HG03457 (cell line): Measurements from ENCODE around the gene CBX8.
"Not testable (repeated sequence)": the region's sequence is repeated elsewhere in the genome, so short reads cannot be mapped to it uniquely, and the experiment has no call there.

ENCODE experiments used
- ATAC-seq: cut with Tn5 transposase; IDR thresholded peaks from one replicate; pipeline ENCODE4 v1.9.1; 2021; ENCODE audit warnings: moderate number of reproducible peaks; ENCODE audit not compliant: unreplicated experiment

Gene CBX8

DNA sequence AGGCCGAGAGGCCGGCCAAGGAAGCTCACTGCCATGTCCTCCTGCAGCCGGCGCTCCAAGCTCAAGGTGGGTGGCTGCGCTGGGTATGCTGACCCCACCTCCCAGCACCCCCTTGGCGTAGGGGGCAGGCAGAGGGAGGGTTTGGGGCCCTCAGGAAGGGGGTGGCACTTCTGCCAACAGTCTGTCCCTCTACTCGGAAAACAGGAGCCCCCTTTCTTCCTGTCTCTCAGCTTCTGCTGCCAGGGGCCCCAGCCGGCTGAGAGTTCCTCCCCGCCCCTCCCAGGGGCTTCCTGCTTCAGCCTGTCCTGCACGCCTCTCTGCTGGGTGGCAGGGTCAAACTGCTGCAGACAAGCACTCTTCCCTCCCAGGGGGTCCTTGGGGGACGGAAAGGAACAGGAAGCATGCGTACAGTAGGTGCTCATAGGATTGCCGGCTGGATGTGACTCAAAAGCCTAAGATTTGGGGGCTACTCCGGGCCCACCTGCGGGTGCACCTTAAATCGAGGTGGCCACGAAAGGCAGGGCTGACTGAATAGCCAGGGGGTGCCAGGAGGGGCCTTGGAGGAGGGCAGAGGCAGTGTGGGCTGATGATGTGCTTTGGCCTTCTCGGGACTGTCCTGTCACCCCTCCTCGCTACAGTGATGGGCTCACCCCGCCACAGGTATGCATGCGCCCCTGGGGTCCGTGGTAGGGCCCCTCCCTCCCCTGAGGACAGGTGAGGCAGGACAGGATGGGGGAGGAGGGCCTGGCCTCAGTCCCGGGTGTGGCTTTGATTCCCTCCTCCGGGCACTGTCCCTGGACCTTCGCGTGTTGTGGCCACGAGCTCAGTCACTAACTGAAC is 14.9 kb downstream of the CBX8 start:
- no peak for ATAC-seq

DNA sequence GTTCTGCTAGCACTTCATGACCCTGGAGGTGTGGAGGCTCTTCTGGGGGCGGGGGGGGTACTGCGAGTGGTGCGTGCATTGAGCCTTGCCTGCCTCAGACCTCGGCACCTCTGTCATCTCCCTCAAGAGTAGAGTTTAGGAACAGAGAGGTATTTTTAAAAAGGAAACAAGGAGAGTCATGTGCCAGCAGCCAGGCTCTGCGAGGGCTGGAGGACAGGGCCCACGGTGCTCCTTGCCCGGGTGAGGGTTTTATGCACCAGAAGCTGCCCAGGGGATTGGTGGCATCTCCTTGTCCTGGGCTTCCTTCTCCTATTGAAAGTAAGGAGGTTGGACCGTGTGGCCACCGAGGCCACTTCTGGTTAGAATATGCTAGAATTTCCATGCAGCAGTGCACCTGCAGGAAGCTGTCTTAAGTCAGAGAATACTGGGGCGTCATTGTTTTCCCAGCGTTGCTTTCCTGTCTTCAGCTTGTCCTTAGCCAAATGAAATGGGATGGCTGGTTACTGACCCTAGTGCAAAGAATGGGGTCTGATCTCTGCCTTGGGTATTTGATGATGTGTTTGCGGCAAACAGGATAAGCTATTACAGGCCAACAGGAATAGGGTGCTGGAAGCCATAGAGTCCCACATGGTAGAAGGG is 15.7 kb downstream of the CBX8 start:
- ATAC-seq = no peak

- no peak for ATAC-seq
Observed at GRCh38 chr17:79779661-79780365, 17.1 kb downstream of the CBX8 start.

GRCh38 chr17:79779084-79779529 is 17.8 kb downstream of the CBX8 start:
- ATAC-seq = no peak

- ATAC-seq = no peak
Observed at GRCh38 chr17:79778504-79779083, 18.3 kb downstream of the CBX8 start.

DNA sequence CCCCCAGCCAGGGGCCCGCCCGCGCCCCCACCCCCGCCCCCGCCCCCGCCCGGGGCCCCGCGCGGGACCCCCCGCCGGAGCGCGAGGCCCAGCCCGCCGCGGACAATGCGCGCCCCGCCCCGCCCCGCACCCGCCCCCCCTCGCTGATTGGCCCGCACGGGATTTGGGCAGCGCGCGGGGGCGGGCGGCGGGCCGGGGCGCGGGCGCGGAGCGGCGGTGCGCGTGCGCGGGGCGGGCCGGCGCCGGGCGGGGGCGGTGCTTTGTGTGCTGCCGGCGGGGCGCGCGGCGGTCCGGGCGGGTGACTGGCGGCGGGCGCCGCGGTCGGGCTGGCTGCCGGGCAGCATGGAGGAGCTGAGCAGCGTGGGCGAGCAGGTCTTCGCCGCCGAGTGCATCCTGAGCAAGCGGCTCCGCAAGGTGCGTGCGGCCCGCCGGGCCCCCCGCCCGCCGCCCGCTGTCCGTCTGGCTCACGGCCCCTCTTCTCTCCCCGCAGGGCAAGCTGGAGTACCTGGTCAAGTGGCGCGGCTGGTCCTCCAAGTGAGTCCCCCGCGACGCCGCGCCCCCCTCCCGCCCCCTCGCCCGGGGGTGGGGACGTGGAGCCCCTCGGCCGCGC is 18.9 kb downstream of the CBX8 start, which contains the start of gene CBX2:
CBX2 (plus strand) TSS at position 255 of the 610 bp plus-strand sequence; CDS start at position 343, 88 bp downstream.
- no peak for ATAC-seq

- no peak for ATAC-seq
Observed at GRCh38 chr17:79777120-79777893, 19.6 kb downstream of the CBX8 start.

DNA sequence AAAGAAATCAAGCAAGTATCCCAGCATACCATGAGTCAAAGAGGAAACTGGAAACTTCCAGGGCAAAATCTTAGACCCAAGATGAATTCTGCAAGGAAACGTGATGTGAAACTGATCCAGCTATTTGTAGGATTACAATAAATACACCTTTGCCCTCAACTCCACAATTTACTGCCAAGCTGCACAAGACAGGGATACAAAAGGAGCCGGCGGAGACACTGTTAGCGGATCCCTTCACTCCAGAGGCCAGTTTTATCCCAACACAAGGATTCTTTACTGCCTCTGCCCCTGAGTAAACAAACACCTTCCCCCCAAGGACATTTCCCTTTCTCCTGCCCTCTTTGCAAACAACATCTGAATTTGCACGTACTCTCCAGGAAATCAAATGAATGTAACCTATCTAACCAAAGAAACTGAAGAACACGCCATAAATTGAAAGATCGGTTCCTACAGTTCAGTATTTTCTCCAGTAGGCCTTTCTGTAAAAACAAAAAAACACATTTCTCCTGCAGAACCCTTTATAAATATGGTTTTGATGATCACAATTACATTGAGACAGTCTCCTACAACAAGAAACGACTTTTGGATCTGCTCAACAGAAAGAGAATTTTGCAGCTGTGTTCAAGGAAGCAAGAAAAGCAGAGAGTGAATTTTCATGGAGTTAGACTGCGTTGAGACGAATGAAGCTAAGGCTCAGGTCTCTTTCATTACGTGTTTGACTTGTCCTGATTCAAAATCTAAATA is 20.3 kb downstream of the CBX8 start:
- no peak for ATAC-seq

DNA sequence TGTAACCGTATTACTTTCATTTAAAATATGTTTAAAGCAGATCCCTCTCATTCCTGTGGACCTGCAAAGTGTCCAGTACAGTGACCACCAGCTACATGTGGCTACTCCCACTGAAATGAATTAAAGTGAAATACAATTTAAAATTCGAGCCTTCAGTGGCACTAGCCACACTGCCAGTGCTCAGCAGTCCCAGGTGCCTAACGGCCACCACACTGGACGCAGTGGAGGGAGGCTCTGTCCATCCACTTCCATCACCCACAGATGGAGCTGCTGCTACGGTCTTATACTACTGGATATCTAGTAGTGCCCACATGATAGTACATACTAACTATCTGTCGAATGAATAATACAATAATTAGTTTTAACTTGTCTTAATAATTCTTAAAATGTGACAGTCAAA is 21.2 kb downstream of the CBX8 start:
- ATAC-seq = no peak

DNA sequence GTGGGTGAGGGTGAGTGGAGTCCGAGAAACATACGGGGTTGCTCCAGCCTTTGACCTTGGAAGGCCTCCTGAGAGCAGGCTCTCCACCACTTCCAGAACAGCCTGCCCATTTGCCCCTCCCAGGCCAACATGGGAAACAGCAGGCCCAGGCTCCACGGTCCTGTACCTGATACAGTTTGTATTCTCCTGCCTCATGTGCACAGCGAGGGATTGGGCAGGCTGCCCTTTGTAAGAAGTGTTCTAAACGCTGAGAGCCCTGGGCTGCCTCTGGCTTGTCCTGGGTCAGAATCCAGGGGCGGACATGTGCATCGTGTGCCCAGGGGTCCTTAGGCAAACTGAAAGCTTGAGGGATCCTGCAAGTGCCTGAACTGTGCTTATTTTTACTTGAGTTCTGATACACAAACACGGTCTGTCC is 22.3 kb downstream of the CBX8 start:
- ATAC-seq = no peak

- not testable (repeated sequence) for ATAC-seq
Observed at GRCh38 chr17:79772726-79773125, 24.2 kb downstream of the CBX8 start.

DNA sequence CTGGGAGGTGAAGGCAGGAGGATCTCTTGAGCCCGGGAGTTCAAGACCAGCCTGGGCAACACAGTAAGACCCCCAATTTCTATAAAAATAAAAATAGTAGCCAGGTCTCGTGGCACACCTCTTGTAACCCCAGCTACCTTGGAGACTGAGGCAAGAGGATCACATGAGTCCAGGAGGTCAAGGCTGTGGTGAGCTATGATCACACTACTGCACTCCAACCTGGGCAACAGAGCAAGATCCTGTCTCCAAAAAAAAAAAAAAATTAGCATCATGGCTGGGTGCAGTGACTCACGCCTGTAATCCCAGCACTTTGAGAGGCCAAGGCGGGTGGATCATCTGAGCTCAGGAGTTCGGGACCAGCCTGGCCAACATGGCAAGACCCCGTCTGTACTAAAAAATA is 25.6 kb downstream of the CBX8 start:
- no peak for ATAC-seq

DNA sequence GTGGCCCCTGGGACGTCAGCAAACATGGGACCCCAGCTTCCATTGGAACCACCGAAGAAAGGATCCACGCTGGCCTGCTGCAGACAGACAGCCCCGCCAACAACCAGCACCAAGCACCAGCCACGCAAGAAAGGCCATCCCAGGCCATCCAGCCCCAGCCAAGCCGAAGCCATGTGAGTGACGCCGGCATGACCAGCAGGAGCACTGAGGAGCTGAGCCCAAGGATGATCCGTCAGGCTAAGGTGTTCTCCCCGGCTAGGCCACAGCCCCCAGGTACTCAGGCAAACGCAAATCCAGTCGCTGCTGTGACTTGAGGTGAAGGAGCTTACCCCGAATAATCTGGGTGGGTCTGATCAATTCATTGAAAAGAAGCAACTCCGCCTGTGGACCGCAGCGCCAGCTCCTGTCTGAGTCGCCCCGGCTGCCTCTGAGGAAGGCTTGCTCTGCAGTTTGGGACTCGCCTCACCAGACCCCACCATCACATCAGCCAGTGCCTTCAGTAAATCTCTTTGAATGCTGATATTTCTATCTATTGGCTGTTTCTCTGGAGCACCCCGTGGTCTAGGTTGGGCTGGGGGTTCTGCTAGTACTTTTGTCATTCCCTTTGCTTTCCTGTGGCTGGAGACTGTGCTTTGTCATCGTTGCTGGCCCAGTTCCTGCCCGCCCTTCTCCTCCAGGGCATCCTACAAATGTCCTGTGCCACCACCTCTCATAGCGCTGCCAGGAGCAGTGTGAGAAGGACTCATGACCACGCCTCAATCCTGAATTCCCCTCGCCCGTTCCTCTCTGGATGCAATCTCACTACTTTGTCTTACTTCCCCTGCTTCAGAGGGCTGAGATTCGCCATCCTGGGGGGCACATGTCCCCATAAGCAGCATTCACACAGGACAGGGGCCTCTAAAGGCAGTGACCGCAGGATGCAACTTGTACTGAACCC is 27.0 kb downstream of the CBX8 start:
- ATAC-seq = no peak

- no peak for ATAC-seq
Observed at GRCh38 chr17:79765708-79766107, 31.2 kb downstream of the CBX8 start.

GRCh38 chr17:79761894-79762589 is 34.8 kb downstream of the CBX8 start:
- ATAC-seq = no peak

DNA sequence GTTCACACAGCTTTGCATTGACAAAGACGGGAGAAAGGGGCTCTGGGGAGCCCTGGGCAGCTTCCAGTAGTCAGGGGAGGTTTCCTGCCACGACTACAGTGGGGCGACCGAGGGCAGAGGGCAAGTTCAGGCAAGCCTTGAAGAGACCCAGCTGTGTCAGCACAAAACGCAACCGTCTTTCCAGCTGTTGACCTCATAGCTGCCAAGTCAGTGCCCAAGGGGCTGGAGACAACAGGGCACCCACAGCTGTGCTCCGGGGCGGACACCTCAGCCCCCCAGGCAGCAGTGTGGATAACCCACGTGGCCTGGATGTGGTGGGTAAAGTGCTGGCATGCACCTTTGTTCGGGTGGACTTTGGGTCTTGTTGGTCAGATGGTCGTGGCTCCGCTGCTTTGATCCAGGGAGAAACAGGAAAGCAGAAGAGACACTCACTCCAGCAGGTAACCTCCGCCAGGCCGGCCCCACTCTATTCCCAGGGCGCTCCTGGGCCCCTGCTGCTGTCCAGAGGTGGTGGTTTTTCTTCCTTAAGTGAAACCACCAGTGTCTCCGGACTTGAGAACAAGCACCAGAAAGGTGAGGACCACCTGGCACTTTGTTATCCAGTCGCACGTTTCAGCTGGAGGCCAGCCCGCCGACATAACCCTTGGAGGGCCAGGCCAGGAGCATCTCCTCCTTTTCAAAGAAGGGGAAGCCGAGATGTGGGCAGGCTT is 36.5 kb downstream of the CBX8 start:
- ATAC-seq = no peak

DNA sequence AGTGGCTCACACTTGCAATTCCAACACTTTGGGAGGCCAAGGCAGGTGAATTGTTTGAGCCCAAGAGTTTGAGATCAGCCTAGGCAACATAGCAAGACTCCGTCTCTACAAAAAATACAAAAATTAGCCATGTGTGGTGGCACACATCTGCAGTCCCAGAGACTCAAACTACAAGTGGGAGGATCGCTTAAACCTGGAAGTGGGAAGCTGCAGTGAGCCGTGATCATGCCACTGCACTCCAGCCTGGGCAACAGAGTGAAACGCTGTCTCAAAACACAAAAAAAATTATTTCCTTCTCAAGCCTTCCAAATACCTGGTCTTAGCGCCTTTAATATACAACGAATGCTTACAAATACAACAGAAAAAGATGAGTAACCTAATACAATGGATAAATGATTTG is 38.6 kb downstream of the CBX8 start:
- ATAC-seq = no peak
